NCI-H510A treated with DMSO at 0.1 percent for 48 hours (cell line): ENCODE data around the gene ATXN10.
"Not testable (repeated sequence)": the region's sequence is repeated elsewhere in the genome, so short reads cannot be mapped to it uniquely, and the experiment has no call there.

Source experiments
- DNase-seq: peaks from one replicate; lab custom pipeline; 2025; lab: John Stamatoyannopoulos, UW

ATXN10 gene

DNA sequence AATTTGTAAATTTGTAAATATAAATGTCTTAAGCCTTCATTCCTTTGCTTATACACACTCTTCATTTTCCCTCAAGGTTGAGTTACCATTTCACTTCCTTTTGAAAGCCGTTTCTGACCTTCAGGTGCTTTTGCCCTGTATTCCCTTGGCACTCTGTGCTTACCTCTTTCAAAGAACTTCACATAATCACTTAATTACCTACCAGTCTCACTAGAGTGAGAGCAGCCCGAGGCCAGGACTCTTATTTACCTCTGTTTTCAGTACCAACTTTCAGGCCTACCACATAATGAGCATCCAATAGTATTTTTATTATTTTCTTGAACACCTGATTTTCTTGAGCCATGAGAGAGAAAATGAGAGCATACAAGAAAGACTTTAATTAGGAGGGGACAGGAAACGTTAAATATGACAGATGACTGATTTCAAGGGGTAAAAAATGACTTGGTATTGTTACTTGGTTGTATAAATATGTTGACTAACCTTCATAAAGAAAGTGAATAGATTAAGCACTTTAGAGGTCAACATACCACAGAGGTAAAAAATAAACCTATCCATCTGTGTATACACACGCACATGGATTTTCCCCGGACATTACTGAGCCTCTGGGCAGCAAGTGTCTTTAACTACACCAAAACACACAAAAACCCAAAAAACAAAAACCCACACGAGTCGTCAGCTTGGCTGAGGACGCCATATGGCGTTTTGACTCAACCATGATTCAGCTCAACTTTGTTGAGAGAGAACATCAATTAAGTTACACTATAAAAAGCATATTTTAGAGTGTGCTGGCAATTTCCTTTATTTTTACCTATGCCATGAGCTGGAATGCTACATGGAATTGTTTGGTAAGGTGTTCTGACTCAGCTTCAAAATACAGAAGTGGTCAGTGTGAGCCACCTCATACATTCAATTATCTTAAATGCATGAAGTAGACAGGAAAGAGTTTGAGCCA, 7.6 kb downstream of the ATXN10 start:
- no peak for DNase-seq

DNA sequence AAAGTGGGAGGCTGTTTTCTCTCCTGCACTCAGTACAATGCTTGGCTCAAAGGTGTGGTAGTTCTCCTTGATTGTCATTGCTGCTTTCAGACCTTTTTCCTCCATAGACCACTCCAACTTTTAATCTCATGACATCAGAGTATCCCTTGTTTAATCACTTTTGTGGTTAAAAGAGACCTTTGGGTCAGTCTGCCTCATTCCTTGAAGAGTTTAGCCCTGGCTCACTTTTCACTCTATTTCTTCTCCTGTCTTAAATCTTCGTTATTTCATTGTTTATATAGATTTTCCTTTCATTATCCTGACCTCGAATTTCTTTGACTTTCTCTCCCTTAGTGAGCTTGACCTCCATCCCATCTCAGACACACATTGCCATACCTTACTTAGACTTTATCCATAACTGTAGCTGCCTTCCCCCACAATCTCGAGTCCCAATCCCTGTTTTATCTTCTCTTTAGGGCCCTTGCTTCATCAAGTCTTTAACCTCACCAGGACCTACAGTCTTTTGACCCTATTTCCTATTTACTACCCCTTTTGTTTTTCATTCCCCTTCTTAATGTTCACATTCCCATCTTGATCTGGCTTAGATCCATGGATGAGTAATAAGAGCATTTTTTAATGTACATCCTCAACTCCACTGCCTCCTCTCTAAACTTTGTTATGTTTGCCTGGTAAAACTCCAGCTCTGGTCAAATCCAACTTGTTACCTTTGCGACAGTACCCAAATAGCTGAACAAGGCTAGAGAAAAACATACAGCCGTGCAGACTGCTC, 9.5 kb downstream of the ATXN10 start:
- DNase-seq: no peak

GRCh38 chr22:45682064-45682463, 10.4 kb downstream of the ATXN10 start:
- no peak for DNase-seq

GRCh38 chr22:45682773-45683172, 11.1 kb downstream of the ATXN10 start:
- not testable (repeated sequence) for DNase-seq

DNA sequence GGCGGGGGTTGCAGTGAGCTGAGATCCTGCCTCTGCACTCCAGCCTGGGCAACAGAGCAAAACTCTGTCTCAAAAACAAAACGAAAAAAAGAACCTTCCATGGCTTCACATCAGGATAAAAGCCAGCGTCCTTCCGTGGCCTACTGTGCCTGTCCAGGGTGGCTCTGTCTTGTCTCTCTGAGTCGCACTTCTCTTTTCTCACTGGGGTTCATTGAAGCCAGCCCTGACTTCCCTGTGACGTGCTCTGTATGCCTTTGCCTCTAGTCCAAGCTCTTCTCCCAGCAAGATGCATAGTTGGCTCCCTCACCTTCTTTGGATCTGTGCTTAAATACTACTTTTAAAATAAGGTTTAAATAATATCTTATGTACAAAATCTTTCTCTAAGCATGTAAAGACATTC, 11.6 kb downstream of the ATXN10 start:
- no peak for DNase-seq

DNA sequence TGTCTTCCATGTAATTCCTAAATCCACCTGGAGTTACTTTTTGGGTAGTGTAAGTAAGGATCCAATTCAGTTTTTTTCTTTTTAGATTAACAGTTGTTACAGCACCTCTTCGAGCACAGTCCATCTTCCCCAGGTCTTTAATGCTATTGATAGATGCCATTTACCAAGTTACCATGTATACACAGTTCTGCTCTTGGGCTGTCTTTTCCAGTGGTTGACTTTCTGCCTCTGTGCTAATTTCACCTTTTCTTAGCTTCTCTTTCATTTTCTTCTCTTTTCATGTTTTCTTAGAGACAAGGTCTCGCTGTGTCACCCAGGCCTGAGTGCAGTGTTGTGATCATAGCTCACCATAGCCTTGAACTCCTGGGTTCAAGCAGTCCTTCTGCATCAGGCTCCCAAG, 12.0 kb downstream of the ATXN10 start:
- no peak for DNase-seq

DNA sequence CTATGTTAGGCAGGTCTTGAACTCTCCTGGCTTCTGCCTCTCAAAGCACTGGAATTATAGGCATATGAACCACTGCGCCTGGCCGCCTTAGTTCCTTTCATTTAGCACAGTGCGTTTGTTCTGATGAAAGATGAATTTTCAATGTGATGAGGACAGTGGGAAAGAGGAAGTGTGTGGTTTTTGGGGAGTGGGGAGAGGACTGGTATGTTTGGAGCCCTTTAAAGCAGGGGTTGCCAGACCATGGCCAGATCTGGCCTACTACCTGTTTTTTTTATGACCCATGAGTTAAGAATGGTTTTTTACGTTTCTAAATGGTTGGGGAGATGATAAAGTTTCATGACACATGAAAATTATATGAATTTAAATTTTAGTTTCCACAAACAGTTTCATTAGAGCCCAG, 12.5 kb downstream of the ATXN10 start:
- no peak for DNase-seq

- DNase-seq: no peak
Observed at GRCh38 chr22:45684752-45685574, 13.3 kb downstream of the ATXN10 start.

DNA sequence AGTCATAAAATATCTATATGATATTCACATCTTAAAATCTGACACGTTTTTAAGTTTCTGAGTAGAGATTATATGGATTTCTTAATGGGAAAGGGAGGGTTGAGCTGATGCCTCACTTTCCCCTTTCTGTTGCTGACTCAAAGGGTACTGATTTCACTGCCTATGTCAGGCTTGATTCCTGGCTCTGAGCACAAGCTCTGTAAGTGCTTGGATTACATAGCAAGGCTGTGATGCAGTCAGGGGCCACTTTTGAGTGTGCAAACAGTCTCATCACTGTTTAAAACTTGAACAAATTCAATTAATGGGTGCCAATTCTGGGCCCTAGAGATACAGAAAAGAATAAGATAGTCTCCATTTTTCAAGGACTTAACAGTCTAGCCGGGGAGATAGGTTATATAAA, 14.4 kb downstream of the ATXN10 start:
- DNase-seq: no peak

GRCh38 chr22:45686836-45687235, 15.2 kb downstream of the ATXN10 start:
- DNase-seq: no peak

GRCh38 chr22:45688600-45689080, 17.0 kb downstream of the ATXN10 start:
- DNase-seq: no peak

DNA sequence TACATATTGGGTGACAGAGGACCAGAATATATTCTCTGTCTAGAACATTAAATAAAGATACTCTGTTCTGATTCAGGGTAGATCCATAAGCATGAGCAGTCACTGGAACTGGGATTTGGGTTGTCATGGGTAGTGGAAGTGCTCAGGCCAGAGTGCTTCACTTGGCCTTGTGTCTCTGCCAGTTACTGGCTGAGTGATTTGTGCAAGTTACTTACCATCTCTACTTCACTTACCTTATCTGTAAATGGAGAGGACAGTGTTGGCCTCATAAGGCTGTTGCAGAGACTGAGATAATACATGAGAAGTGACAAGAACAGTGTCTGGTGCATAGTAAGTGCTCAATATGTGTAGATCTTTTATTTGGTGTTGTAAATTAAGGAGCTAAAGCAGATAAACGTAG, 17.6 kb downstream of the ATXN10 start:
- no peak for DNase-seq

GRCh38 chr22:45690008-45690407, 18.4 kb downstream of the ATXN10 start:
- DNase-seq: no peak

DNA sequence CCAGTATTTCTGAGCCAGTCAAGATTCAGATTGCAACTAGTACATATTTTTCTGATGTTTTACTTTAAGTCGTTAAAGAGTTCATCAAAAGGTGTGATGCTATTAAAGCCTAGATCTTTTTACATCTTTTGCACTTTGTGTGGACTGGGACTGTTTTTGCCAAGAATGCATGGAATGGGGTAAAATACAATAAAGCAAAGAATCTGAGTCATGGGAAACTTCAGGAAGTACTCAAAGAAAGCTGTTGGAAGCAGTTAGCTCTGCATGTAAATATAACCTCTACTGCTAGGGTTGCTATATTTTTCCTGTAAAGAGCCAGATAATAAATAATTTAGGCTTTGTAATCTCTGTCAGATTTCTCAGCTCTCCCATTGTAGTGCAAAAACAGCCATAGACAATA, 20.9 kb downstream of the ATXN10 start:
- no peak for DNase-seq

DNA sequence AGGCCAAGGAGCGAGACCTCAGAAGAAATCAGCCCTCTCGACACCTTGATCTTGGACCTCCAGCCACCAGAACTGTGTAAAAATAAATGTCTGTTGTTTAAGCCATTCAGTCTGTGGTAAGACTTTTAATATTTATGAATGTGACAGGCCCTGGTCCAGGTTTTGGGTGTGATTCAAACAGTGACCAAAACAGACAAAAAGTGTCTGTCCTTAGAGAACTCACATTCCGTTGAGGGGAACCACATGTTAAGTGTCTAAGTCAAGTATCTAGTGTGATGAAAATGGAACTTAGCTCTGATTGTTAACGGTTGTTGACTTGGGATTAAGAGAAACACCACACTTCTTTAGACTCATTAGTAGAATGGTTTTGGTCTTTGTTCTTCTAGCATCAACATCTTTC, 22.2 kb downstream of the ATXN10 start:
- DNase-seq: no peak

GRCh38 chr22:45696227-45696626, 24.6 kb downstream of the ATXN10 start:
- no peak for DNase-seq

DNA sequence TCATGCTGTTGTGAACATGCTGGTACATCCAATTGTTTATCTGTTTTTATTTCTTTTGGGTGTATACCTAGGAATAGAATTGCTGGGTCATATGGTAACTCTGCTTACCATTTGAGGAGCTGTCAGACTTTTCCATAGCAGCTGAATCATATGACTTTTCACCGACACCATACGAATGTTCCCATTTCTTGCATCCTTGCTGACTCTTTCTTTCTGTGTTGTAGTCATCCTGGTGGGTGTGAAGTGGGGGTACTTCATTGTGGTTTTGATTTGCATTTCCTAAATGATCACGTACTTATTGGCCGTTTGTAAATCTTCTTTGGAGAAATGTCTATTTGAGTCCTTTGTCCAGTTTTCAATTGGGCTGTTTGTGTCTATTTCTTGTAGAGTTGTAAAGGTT, 26.5 kb downstream of the ATXN10 start:
- no peak for DNase-seq

GRCh38 chr22:45702981-45703380, 31.3 kb downstream of the ATXN10 start:
- DNase-seq: no peak

- no peak for DNase-seq
Observed at GRCh38 chr22:45703758-45704157, 32.1 kb downstream of the ATXN10 start.

DNA sequence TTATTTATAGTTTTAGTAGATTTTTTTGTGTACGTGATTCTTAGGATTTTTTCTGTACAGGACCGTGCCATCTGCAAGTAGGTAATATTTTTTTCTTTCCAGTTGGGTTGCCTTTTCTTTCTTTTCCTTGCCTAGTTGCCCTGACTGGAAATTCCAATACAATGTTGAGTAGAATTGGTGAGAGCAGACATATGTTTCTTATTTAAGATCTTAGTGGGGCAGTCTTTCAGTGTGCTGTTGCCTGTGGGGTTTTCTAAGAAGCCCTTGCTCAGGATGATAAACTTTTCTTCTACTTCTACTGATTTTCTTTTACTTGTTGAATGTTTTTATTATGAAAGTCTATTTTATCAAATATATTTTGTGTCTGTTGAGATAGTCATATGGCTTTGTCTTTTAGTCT, 33.0 kb downstream of the ATXN10 start:
- DNase-seq: no peak

DNA sequence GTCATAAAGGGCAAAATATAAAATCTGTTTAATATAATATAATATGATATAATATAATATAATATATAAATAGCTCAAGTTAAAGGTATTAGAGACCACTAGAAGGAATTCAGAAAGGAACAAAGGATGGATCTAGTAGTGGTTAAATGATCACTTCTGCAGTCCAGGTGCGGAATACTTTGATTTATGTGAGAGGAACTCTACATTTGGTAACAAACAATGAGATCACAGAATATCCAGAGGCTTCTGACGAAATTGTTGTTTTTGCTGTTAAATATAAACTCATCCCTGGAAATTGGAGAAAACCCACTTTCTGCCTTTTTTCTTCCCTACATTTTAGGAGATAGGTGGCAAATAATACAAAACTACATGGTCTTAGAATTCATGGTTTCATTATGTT, 36.0 kb downstream of the ATXN10 start:
- no peak for DNase-seq

- DNase-seq: no peak
Observed at GRCh38 chr22:45708145-45708544, 36.5 kb downstream of the ATXN10 start.
